Upper lobe of left lung (tissue), 6 donors: ENCODE measurements around the gene CYP27C1. TPM values are rescaled to one million over a fixed set of nuclear protein-coding genes. Genes with fewer than 3 reads are reported as not detected.
"Not testable (repeated sequence)": the region's sequence is repeated elsewhere in the genome, so short reads cannot be mapped to it uniquely, and the experiment has no call there.

Experiments used
- ATAC-seq, 2 donors: fragments of 200-7000 bp; cut with Tn5 transposase; one replicate each; pipeline ENCODE4 v1.9.1; 2022; ENCODE audit warnings: mild to moderate bottlenecking in 2 of 2, moderate library complexity in 2 of 2; ENCODE audit not compliant: low FRiP score in 2 of 2
- DNase-seq, 2 donors: peaks; one replicate each; pipeline ENCODE4 v3.0.0-alpha.2; 2019 to 2020
- H3K27ac ChIP-seq, 4 donors: fragments of 200-600 bp; sonication (generic); one replicate each; pipeline ENCODE4 v1.5.1; 2016 to 2019
- H3K27me3 ChIP-seq, 4 donors: fragments of 200-600 bp; sonication (generic); one replicate each; pipeline ENCODE4 v1.5.1; 2017 to 2019
- H3K36me3 ChIP-seq, 4 donors: fragments of 200-600 bp; sonication (generic); one replicate each; pipeline ENCODE4 v1.5.1; 2016 to 2019
- H3K4me1 ChIP-seq, 4 donors: fragments of 200-600 bp; sonication (generic); one replicate each; pipeline ENCODE4 v1.5.1; 2018 to 2019
- H3K4me3 ChIP-seq, 4 donors: fragments of 200-600 bp; sonication (generic); one replicate each; pipeline ENCODE4 v1.5.1; 2017 to 2019; ENCODE audit warnings: mild to moderate bottlenecking in 2 of 4, moderate library complexity in 1 of 4
- H3K9me3 ChIP-seq, 4 donors: fragments of 200-600 bp; sonication (generic); one replicate each; pipeline ENCODE4 v1.5.1; 2018 to 2019
- EP300 ChIP-seq, 4 donors: sonication (generic); formaldehyde crosslinking; IDR thresholded peaks; one replicate each; pipeline ENCODE4 v1.5.1; 2017; ENCODE audit warnings: antibody characterized with exemption in 4 of 4, control low read depth in 2 of 4
- POLR2A ChIP-seq, 4 donors: fragments of 450-650 bp; IDR thresholded peaks; one replicate each; pipeline ENCODE4 v1.5.1; 2016 to 2017; ENCODE audit warnings: antibody characterized with exemption in 4 of 4, mild to moderate bottlenecking in 2 of 4
- POLR2AphosphoS5 ChIP-seq, 2 donors: sonication (generic); formaldehyde crosslinking; IDR thresholded peaks; one replicate each; pipeline ENCODE4 v1.5.1; 2017; ENCODE audit warnings: antibody characterized with exemption in 2 of 2
- WGBS, 2 donors: methylation state at CpG; one replicate each; pipeline ENCODE4 v1.1.5; 2017 to 2018; 5-methylcytosine and 5-hydroxymethylcytosine counted together
- total RNA-seq, 6 donors: library from RNA; depleted of rRNA in 4 of 6; stranded (reverse); fragments of >200 nt in 4 of 6; gene quantifications; one replicate each; pipeline versions ENCODE4 v1.1.0 to v1.2.1, GENCODE V29; 2016 to 2021
- TF ChIP-seq, protein P1 (sequence below), 6 experiments: fragments of 450-650 bp in 4 of 6; fragments of 200-600 bp in 2 of 6; sonication (generic) in 2 of 6; IDR thresholded peaks; one replicate each; pipeline ENCODE4 v1.5.1; 2016 to 2019; ENCODE audit warnings: antibody characterized with exemption in 6 of 6
- donor health status: DM: no; HTN: no; CAD: no; lungs with moderate emphysema.
- donor health status: DM: no; HTN: yes; CAD: no; lungs with severe emphysema.

Gene CYP27C1
- total RNA-seq, 6 donors from 2014 or later = 0.11 to 0.39 (median 0.14) TPM; not detected in 2

DNA sequence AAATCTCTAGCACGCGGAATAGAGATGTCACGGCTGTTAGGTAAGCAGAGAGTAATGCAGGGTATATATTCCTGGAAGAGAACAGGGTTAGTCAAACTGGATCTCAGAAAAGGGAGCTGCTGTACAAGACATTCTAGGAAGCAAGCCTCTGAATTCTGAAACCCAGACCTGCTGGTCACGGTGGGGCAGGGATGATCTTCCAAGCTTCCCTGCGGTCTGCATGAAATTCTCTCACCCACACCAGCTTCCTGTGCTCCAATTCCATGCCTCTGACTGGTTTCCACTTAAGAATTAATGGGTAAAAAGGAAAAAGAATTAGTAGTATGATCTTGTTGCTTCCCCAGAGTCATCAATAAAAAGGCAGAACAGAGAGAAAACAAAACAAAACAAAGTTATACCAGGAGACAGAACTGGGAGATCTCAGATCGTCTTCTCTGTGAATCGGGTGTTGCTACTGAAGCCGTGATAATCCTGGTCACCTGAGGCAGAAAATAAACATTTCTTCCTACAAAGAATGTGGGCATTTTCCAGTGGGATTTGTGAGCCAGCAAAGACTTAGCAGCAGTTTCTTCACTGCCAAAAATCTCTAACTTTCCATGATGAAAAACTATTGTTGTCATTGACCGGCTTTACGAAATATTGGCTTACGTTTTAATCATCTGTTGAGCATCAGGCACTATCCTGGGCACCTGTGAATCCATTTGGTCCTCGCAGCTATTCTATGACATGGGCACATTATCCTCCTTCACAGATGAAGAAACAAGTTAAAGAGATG is 5.3 kb upstream of the CYP27C1 start:
- TF ChIP-seq POLR2A (IDR thresholded peaks at IDR 0.05) (no peak), POLR2AphosphoS5 (IDR thresholded peaks at IDR 0.05) (no peak), EP300 (IDR thresholded peaks at IDR 0.05) (no peak)
- TF ChIP-seq, protein P1, sequence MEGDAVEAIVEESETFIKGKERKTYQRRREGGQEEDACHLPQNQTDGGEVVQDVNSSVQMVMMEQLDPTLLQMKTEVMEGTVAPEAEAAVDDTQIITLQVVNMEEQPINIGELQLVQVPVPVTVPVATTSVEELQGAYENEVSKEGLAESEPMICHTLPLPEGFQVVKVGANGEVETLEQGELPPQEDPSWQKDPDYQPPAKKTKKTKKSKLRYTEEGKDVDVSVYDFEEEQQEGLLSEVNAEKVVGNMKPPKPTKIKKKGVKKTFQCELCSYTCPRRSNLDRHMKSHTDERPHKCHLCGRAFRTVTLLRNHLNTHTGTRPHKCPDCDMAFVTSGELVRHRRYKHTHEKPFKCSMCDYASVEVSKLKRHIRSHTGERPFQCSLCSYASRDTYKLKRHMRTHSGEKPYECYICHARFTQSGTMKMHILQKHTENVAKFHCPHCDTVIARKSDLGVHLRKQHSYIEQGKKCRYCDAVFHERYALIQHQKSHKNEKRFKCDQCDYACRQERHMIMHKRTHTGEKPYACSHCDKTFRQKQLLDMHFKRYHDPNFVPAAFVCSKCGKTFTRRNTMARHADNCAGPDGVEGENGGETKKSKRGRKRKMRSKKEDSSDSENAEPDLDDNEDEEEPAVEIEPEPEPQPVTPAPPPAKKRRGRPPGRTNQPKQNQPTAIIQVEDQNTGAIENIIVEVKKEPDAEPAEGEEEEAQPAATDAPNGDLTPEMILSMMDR (IDR thresholded peaks at IDR 0.05) = no peak
- peaks cover 0 to 10% (median 0%) of the 10 kb centered on the region in 4 donors for H3K27me3 ChIP-seq
- WGBS, 2 donors = 72% methylated on average over 12 of the region's 12 CpGs

DNA sequence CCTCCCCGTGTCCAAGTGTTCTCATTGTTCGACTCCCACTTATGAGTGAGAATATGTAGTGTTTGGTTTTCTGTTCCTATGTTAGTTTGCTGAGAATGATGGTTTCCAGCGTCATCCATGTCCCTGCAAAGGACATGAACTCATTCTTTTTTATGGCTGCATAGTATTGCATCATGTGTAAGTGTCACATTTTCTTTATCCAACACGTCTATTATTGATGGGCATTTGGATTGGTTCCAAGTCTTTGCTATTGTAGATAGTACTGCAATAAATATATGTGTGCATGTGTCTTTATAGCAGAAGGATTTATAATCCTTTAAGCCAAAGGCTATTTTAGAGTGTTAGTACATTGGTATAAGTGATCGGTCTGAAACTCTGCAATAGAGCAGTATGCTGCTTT is 4.0 kb upstream of the CYP27C1 start:
- not testable (repeated sequence) for ATAC-seq, H3K36me3 ChIP-seq, H3K4me3 ChIP-seq, H3K27ac ChIP-seq, H3K9me3 ChIP-seq, DNase-seq
- WGBS, 2 donors = 63 to 64% methylated on average over 5 of the region's 5 CpGs
- Histone ChIP-seq H3K27me3 (peaks cover 0 to 21% (median 4%) of the 10 kb centered on the region in 4 donors), H3K4me1 (peaks cover 16 to 34% (median 19%) of the 10 kb centered on the region in 4 donors)

More for the DNA sequence above, 5.3 kb upstream of the CYP27C1 start:
- H3K27ac ChIP-seq = no peak overlapping the region
- no peak overlapping the region for H3K4me3 ChIP-seq
- H3K4me1 ChIP-seq = peaks cover 5 to 21% (median 8%) of the 10 kb centered on the region in 4 donors
- DNase-seq (no peak), ATAC-seq (no peak)
- H3K36me3 ChIP-seq = no peaks in the 10 kb centered on the region
- no peaks in the 10 kb centered on the region for H3K9me3 ChIP-seq

DNA sequence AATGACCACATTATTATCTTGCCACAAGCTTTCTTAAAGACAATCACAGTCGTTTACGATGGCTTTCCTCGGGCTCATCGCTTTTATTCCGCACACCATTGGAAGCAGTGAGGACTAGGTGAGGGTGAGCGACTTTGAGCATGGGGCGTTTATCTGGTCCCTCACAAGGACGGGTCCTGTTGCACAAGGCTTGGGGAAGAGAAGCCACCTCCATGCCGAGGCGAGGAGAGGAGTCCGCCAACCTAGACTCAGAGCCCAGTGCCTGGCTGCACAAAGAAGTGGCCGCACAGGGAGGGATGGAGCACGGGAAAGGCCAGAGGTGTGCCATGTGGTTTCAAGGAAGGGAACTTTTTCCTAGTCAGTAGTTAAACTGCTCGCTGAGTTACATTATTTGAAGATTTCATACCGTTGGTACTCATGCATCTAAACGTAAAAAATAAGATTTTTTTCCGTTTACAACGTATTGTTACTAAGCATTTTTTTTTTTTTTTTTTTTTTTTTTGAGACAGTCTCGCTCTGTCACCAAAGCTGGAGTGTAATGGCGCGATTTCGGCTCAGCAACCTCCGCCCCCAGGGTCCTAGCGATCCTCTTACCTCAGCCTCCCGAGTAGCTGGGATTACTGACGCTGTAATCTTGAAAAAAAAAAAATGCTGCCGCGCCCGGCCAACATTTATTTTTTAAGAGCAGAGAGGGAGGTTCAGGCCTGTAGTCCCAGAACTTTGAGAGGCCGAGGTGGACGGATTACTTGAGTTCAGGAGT is 849 bp upstream of the CYP27C1 start:
- no peaks in the 10 kb centered on the region for H3K36me3 ChIP-seq
- no peak overlapping the region for H3K4me3 ChIP-seq
- no peaks in the 10 kb centered on the region for H3K9me3 ChIP-seq
- peaks cover 19 to 28% (median 22%) of the 10 kb centered on the region in 4 donors for H3K4me1 ChIP-seq
- WGBS, 2 donors = 44 to 45% methylated on average over 30 to 31 of the region's 31 CpGs
- no peak for TF ChIP-seq POLR2A (IDR thresholded peaks at IDR 0.05)
- TF ChIP-seq POLR2AphosphoS5 (IDR thresholded peaks at IDR 0.05) = no peak
- TF ChIP-seq EP300 (IDR thresholded peaks at IDR 0.05) = no peak
- TF ChIP-seq, protein P1 (IDR thresholded peaks at IDR 0.05) = no peak
- ATAC-seq (peak in 1 of 2 donors; percentile 8), DNase-seq (no peak)
- no peak overlapping the region for H3K27ac ChIP-seq
- peaks cover 0 to 27% (median 11%) of the 10 kb centered on the region in 4 donors for H3K27me3 ChIP-seq

DNA sequence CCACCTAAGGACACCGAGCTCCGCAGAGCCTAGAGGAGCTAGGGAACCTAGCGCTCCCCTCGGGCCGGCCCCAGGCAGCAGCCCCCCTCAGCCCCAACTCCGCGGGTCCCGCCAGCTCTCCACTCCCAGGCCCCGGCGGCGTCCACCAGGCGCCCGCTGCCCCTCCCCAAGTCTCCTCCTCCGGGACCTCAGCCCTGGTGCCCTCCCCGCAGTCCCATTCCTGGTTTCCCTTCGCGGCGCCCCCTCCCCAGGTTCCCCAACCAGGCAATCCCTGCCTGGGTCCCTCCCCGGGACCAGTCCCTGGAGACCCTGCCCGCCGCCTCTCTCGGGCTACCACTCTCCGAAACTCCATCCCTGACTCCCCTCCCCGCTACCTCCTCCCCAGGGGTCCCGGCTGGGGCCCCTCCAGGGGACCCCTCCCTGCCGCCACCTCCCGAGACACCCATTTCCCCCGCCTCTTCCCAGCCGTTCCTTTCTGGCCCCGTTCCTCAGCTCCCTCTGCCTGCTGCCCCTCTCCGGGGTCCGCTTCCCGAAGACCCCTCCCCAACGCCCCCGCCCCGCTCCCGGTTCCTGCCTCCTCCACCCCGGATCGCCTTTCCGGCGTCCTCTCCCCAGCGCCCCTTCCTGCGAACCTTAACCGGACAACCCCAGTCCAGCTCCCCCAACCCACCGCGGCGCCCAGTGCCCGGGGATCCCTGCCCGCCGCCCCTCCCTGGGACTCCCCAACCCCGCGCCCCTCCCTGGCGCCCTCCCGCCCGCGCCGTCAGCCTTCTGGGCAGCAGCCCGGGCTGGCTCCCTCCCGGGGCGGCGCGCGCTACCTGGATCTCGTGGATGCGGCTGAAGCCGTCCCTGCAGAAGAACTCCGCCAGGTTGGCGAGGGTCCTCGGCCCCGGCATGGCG is 678 bp downstream of the CYP27C1 start:
- DNase-seq = peak in 1 of 2 donors; percentile 89
- H3K27ac ChIP-seq = no peak overlapping the region
- H3K4me1 ChIP-seq = peaks cover 19 to 26% (median 22%) of the 10 kb centered on the region in 4 donors
- ATAC-seq = peak; percentile 42 to 64
- peak overlapping the region in 3 of 4 donors; percentile 36 to 50 (median 42) for H3K4me3 ChIP-seq
- H3K27me3 ChIP-seq = peaks cover 0 to 27% (median 11%) of the 10 kb centered on the region in 4 donors
- H3K9me3 ChIP-seq = no peaks in the 10 kb centered on the region
- 3 to 4% methylated on average over 34 to 46 of the region's 71 CpGs for WGBS, 2 donors
- TF ChIP-seq POLR2AphosphoS5 (IDR thresholded peaks at IDR 0.05) (no peak), EP300 (IDR thresholded peaks at IDR 0.05) (no peak), POLR2A (IDR thresholded peaks at IDR 0.05) (no peak)
- TF ChIP-seq, protein P1 (IDR thresholded peaks at IDR 0.05) = no peak
- no peaks in the 10 kb centered on the region for H3K36me3 ChIP-seq
